Left cardiac atrium (tissue), 4 donors: Measurements from ENCODE around the gene VOPP1. TPM values are rescaled to one million over a fixed set of nuclear protein-coding genes. Genes with fewer than 3 reads are reported as not detected.

Source experiments
- ATAC-seq, 2 donors: fragments of 200-7000 bp; cut with Tn5 transposase; one replicate each; pipeline ENCODE4 v1.9.1; 2020; ENCODE audit warnings: mild to moderate bottlenecking in 2 of 2, moderate library complexity in 2 of 2
- DNase-seq: peaks from one replicate; pipeline ENCODE4 v3.0.0-alpha.2; 2020
- intact Hi-C, 2 donors: fragments of 100-400 bp; cut with DNase I; formaldehyde crosslinking; loops; one replicate each; pipeline versions ENCODE4 v1.14.1 to v1.15.1; 2022 to 2023
- total RNA-seq, 2 donors: library from RNA; stranded (reverse); fragmentation: NEBNext Ultra II Directional; extraction: Animal tissue kit (Norgen Biotek cat#: 25700); gene quantifications; one replicate each; pipeline ENCODE4 v1.2.1, GENCODE V29; 2021
- donor health status: DM: no; HTN: yes; CAD: no.
- donor health status: DM: no; HTN: yes; CAD: no; lungs with severe emphysema.
- donor health status: DM: yes; HTN: yes; CAD: no.
- donor health status: Dilated cardiomyopathy.

VOPP1 gene
- total RNA-seq, 2 donors from 2014 or later: 28.9 to 32.2 TPM

GRCh38 chr7:55561690-55562089 lies 10.6 kb downstream of the VOPP1 start:
- no peak for ATAC-seq

DNA sequence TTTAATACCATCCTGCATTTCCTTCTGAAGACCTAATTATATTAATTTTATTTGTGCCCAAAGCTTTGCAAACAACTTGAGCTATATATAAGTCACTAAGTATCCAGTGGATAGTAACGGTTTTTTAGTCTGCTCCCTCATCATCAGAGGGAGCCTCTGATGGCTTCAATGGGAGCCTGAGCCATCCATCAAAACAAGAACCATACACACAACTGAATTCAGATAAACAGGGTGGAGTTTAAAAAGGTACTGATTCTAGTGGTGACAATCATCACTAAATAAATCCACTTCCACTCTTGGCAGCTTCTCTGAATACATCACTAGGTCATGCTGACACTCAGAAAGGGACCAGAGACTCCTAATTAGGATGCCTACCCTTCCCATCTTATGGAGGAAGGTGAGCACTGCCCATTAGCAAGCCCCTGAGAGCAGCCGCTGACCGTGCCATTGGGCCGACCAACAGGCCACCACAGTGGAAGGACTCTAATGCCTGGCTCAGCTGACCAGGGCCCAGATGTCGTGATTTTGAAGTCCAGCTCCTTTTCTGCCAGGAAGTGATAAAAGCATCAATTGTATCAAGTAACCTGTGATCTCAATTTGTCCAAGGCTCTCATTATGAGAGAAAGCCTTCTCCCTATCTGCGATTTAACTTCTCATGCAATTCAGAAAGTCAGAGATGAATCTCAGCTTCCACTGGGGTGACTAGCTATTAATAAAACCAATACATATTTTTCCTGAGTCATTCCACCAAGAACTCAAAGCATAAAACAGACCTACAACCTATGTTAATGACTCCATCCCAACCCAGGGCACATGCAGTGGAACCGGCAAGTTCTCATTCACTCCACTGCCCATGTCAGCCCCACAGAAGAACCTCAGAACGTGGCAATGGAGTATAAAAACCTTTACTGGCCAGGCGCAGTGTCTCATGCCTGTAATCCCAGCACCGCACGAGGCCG lies 13.1 kb downstream of the VOPP1 start:
- DNase-seq: no peak
- ATAC-seq: no peak
- intact Hi-C loops: no loop called here

More at GRCh38 chr7:55561690-55562089, 10.6 kb downstream of the VOPP1 start:
- no peak for DNase-seq
- intact Hi-C loops: no loop called here

DNA sequence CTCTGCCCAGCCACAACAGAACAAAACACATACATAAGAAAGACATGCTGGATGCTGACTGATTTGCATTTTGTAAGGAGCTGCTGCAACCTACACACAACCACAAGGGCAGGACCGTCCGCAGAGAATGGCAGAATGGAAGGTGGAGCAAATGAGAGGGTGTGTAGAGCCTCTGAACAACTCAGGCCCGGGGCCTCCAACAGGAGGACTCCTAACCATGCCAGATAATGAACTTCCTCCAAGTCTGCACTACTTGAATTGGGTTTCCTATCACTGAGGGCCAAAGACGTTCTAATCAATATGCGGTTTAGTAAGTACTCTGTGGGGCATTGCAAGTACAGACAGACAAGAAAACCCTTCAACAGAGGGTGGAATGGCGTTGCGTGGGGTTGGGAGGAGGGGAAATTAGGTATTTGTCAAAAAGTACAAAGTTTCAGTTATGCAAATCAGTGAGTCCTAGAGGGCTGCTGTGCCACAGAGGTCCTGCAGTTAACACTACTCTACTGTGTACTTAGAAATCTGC lies 14.6 kb downstream of the VOPP1 start:
- intact Hi-C loops: no loop called here
- DNase-seq (no peak), ATAC-seq (no peak)

DNA sequence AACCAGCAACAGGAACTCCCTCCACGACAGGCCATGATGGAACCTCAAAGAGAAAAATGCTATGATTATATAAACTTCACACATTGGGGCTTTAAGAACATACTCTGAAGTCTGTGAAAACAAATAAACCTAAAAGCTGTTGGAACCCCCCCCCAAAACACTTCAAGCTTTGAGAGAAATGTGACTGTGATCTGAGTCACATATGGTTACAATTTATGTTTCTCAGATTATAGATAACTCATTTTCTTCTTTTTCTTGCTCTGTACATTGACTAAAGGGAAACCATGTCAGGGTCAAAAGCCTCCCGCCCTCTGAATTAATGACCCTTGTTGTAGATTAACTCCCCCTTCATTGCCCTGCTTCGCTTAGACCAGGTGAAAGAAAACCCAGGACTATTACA lies 15.8 kb downstream of the VOPP1 start:
- DNase-seq (no peak), ATAC-seq (no peak)
- intact Hi-C loops: no loop called here

- DNase-seq: no peak
- intact Hi-C loops: no loop called here
- ATAC-seq: no peak
Measured at GRCh38 chr7:55556031-55556430, 16.3 kb downstream of the VOPP1 start.

DNA sequence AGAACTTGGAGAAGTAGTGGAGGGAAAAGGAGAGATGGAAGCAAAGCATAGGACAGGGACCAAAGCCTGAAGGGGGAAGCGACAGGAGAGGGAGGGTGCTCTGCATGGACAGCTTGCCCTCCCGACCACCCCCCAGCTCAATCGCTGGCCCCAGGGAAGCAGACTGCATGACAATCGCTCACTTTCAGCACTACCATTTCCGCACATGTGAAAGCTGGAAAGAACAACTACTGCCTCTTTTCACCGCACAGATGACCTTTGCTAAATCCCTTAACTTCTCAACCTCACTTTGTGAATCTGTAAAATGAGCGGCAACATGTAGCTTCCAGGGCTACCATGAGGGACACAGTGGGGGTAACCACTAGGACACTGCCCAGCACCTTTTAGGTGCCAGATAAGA lies 17.1 kb downstream of the VOPP1 start:
- no peak for DNase-seq
- intact Hi-C loops: no loop called here
- ATAC-seq: no peak

DNA sequence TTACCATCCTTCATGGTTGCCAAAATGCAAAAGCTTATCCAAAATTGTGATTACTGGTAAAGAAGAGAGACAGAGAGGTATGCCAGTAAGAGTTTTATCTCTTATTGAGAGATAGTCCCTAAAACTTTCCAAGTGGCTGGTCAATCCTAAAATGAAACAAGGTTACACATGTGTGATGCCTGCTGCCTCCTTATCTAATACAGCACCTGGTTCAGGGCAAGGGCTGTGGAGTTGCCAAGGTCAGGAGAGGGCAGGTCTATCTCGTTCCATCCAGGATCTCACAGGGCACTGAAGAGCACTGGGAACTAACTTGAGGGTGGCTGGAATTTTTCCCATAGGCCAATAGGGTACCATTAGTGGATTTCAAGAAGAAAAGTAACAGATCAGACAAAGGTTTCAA lies 18.3 kb downstream of the VOPP1 start:
- DNase-seq: no peak
- ATAC-seq: no peak
- intact Hi-C loops: no loop called here

DNA sequence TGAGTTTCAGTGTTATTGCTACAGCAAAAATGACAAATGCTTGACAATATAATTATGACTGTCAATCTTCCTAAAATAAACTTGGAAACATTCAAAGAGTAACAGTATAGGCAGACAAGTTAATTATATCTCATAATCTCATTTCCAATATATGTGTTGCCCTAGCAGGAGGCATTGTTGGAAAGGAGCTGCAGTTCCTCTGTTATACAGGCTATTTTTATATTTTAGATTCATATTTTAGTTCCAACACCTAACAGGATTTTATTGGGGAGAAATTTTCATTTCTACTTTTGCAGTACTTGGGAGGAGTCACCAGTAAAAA lies 19.3 kb downstream of the VOPP1 start:
- DNase-seq: no peak
- ATAC-seq: no peak
- intact Hi-C loops: no loop called here

- intact Hi-C loops: no loop called here
- DNase-seq: peak; percentile 62
- peak; percentile 76 to 84 for ATAC-seq
Measured at GRCh38 chr7:55552320-55553023, 19.8 kb downstream of the VOPP1 start.

DNA sequence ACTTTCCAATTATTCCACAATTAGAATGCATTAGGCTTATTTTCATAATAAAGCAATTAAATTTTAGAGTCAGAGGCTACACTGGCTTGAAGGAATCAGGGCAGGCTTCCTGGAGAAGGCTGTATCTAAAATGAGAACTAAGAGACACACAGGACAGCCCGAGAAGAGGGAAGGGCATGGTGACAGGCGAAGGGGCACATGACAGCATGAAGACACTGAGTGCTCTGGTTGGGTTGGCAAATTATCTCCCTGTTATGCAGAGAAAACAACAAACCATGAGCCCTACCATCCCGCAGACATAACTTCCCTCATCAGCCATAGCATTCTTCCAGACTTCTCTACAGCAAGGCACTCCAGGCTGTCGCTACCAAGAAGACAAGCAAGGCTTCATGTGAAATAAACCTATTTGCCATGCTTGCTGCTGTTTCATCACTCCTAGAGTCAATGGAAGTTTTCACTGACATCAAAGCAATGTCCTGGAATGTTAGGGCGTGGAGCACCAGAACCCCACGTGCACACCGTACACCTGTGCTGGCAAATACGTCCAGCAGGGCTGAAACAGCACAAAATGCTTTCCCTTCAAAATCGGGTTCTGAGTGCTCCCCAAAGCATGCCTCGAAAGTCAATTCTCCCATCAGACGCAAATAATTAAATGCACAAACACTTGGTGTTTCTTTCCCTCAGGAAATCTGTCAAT lies 21.3 kb downstream of the VOPP1 start:
- intact Hi-C loops: no loop called here
- DNase-seq (no peak), ATAC-seq (no peak)

- no peak for ATAC-seq
- DNase-seq: no peak
- intact Hi-C loops: no loop called here
Measured at GRCh38 chr7:55550010-55550663, 22.2 kb downstream of the VOPP1 start.

DNA sequence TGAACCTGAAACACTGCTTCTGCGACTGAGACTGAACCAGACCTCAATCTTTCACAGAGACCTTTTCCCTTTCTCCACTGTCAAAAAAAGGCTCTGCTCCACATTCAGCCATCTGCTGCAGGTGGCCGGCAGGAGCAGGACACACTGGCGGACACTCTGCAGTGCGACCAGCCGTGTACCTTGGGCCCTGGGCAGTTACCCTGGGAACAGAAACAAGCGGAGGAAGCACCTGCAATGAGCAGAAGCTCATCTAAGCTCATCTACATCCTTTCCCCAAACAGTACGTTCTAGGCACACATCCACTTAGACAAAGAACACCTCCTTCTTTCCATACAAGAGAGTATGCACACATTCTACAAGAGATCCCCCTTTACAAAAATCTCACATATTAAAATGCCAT lies 22.8 kb downstream of the VOPP1 start:
- DNase-seq (no peak), ATAC-seq (no peak)
- intact Hi-C loops: loop anchor here in 1 of 2 donors (10.0 kb wide), 1 partner anchor 65 kb away; no protein-coding TSS in a partner anchor

GRCh38 chr7:55548295-55548731 lies 24.0 kb downstream of the VOPP1 start:
- intact Hi-C loops: loop anchor here in 1 of 2 donors (10.0 kb wide), 1 partner anchor 64 kb away; no protein-coding TSS in a partner anchor
- no peak for ATAC-seq
- no peak for DNase-seq

DNA sequence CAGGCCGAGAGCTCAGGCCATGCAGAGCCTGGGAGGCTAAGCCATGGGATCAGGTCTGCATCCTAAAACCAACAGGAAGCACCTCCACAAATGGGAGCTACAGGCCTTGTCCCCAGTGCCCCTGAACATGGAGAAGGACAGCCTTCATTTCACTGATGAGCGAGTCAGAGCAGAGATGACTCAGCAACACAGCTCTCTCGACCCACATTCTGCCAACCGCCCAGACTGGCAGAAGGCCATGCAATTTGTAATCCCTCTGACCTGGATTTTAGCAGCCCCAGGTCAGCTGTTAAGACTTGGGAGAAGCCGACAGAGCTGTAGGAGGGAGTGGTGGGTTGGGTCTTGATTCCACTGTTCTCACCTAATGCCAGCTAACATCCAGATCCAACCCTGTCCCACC lies 25.5 kb downstream of the VOPP1 start:
- DNase-seq: peak; percentile 74
- intact Hi-C loops: loop anchor here in 1 of 2 donors (10.0 kb wide), 1 partner anchor 62 kb away; no protein-coding TSS in a partner anchor
- peak; percentile 90 to 94 for ATAC-seq

DNA sequence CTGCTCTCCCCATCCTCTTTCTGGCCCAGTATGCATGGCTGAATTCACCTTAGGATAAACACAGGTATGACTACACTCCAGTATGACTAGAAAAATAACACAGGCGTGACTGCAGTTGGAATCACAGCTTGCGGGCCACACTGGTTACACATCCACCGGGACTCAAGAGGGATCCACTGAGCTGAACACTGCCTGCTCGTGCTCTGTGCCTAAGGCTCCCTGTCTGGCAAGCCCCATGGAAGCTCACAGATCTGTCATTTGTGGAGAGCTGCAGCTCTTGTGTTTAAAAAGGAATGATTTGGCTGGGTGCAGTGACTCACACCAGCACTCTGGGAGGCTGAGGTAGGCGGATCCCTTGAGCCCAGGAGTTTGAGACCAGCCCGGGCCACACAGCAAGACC lies 26.8 kb downstream of the VOPP1 start:
- ATAC-seq (peak; percentile 57 to 61), DNase-seq (no peak)
- intact Hi-C loops: loop anchor here in 1 of 2 donors (10.0 kb wide), 1 partner anchor 61 kb away; no protein-coding TSS in a partner anchor

- intact Hi-C loops: loop anchor here in 1 of 2 donors (10.0 kb wide), 1 partner anchor 56 kb away; no protein-coding TSS in a partner anchor
- ATAC-seq (no peak), DNase-seq (no peak)
Measured at GRCh38 chr7:55540226-55540858, 32.0 kb downstream of the VOPP1 start.

DNA sequence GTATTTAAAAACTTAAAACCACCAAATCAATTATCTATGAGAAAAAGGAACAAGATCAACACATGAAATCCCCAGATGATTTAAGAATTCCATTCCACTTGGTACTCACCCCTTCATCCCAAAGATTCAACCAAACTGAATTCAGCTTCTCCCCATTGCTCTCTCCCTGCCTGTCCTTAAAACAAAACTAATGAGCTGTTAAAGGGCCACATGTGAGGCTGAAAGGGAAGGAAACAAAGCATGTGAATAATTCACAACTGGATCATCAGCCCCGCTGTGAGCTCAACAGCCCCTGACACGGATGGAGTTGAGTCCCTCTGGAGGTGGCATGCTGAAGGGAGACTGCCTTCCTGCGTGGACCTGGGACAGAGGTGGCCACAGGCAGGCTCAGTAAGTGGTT lies 32.9 kb downstream of the VOPP1 start:
- ATAC-seq (no peak), DNase-seq (no peak)
- intact Hi-C loops: no loop called here

GRCh38 chr7:55538538-55538937 lies 33.8 kb downstream of the VOPP1 start:
- intact Hi-C loops: no loop called here
- no peak for ATAC-seq

More at GRCh38 chr7:55538538-55538937, 33.8 kb downstream of the VOPP1 start:
- DNase-seq: no peak
